Measurements from ENCODE around the gene ABHD17A.
"Not testable (repeated sequence)": the region's sequence is repeated elsewhere in the genome, so short reads cannot be mapped to it uniquely, and the experiment has no call there.

The ABHD17A gene

DNA sequence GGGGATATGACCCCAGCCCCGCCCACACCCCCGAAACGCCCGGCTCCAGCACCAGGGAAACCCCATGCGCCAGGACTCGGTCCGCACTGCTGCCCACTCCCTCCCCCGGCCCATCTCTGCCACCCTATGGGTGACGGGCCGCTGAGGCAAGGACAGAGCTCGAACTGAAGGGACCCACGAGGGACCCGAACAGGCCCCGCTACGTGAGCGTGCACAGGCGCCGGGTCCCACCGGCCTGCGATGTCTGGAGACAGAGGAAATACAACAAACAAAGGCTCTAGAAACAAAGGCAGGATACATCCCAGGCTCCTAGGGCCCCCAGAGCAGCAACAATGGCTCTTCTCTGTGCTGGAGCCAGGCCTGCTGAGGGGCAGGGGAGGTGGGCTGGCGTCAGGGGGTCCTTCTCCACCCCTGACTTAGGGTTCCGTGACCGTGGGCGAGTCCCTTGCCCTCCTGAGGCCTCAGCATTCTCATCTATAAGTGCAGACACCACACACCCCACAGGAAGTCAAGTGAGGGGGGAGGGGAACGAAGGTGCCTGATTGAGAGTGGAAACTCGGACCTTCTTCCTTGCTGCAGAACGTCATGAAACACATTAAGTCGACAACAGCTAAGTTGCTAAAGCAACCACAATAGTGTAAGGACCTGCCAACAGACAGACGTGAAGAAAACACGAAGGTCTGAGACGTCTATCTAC, 3.1 kb downstream of the ABHD17A start:
- in situ Hi-C loops (cut with MboI; ENCODE audit: low sequenced_read_pairs), result no loop called here
- H3K4me3 ChIP-seq, result no peak overlapping the region
- DNase-seq (ENCODE audit: low spot score in 2 of 2), result no peak
- no peaks in the 10 kb centered on the region for H3K9me3 ChIP-seq
- no peaks in the 10 kb centered on the region for H3K36me3 ChIP-seq (replicated peaks)
- peaks cover 7% of the 10 kb centered on the region for H3K4me1 ChIP-seq
- H3K27me3 ChIP-seq (ENCODE audit: low read depth), result no peaks in the 10 kb centered on the region

DNA sequence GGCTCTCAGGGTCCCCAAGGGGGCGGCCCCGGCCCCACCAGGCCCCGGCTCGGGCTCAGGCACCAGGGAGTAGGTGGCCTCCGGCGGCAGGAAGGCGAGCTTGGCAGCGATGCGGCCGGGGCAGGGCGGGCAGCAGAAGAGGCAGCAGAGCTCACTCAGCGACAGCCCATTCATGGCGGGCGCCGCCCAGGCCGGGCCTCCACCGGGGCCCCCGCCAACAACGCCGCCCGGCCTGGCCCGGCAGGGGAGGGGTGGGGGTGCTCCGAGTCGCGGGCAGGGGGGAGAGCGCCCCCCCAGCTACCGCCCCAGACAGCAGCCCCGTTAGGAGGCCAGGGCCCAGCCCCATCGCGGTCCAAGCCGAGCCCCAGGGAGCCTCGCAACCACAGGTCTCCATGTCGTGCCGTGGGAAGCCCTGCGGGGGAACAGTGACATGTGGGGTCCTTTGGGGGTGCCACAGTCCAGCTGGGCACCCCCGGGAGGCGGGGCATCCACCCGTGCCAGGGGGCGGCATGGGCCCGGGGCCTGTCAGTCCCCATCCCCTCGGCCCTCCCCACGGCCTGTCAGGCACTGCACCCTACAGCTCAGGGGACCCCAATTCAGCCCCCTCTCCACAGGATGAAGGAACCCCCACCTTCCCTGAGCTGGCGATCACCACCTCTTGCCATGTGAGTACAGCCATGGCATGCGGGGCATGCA, 3.8 kb downstream of the ABHD17A start:
- in situ Hi-C loops (cut with MboI; ENCODE audit: low sequenced_read_pairs); H3K4me1 ChIP-seq: not testable (repeated sequence)

GRCh38 chr19:1880611-1881392, 4.5 kb downstream of the ABHD17A start:
- peaks cover 12% of the 10 kb centered on the region for H3K4me1 ChIP-seq
- in situ Hi-C loops (cut with MboI; ENCODE audit: low sequenced_read_pairs), result no loop called here
- no peaks in the 10 kb centered on the region for H3K9me3 ChIP-seq
- no peaks in the 10 kb centered on the region for H3K36me3 ChIP-seq (replicated peaks)
- no peak overlapping the region for H3K4me3 ChIP-seq
- no peak for DNase-seq (ENCODE audit: low spot score in 2 of 2)
- no peaks in the 10 kb centered on the region for H3K27me3 ChIP-seq (ENCODE audit: low read depth)

More for the DNA sequence above, 3.8 kb downstream of the ABHD17A start:
- H3K4me3 ChIP-seq; H3K9me3 ChIP-seq; H3K27me3 ChIP-seq (ENCODE audit: low read depth); H3K36me3 ChIP-seq (replicated peaks); DNase-seq (ENCODE audit: low spot score in 2 of 2): not testable (repeated sequence)

DNA sequence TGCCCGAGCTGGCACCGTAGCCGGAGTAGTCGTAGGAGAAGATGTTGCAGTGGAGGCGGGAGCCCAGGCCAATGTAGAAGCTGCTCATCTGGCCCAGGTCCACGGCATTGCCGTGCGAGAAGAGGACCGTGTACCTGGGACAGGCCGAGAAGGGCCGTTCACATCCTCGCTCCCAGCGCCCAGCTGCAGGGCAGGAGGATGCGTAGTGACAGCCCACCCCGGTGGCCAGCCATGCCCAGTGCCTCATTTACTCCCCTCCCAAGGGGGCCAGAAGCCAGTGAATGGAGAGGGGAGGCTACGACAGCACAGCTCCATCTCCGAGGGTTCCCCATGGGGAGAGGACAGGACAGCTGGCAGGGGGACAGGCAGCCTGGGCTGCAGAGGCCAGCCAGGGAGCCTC, 5.3 kb downstream of the ABHD17A start:
- H3K4me3 ChIP-seq; in situ Hi-C loops (cut with MboI; ENCODE audit: low sequenced_read_pairs); H3K9me3 ChIP-seq; DNase-seq (ENCODE audit: low spot score in 2 of 2); H3K27me3 ChIP-seq (ENCODE audit: low read depth); H3K36me3 ChIP-seq (replicated peaks): not testable (repeated sequence)
- H3K4me1 ChIP-seq, result peaks cover 12% of the 10 kb centered on the region

- DNase-seq (ENCODE audit: low spot score in 2 of 2); H3K4me3 ChIP-seq; H3K9me3 ChIP-seq; in situ Hi-C loops (cut with MboI; ENCODE audit: low sequenced_read_pairs); H3K27me3 ChIP-seq (ENCODE audit: low read depth); H3K36me3 ChIP-seq (replicated peaks): not testable (repeated sequence)
- peaks cover 14% of the 10 kb centered on the region for H3K4me1 ChIP-seq
Observed at GRCh38 chr19:1878583-1878982, 6.7 kb downstream of the ABHD17A start.

DNA sequence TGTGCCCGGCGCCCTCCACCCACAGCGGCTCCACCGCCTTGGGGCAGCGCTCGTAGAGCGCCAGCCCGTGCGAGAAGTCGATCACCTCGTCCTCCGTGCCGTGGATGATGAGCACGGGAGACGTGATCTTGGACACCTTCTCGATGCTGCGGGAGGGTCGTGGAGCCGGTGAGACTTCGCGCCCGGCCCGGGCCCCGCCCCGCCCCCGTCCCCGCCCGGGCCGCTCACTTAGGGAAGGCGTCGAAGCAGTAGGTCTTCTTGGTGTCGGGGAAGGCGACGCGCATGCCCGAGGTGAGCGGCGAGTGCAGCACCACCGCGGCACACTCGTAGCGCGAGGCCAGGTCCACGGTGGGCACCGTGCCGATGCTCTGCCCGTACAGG, 8.0 kb downstream of the ABHD17A start:
- H3K27me3 ChIP-seq (ENCODE audit: low read depth); H3K36me3 ChIP-seq (replicated peaks); H3K4me3 ChIP-seq; DNase-seq (ENCODE audit: low spot score in 2 of 2); in situ Hi-C loops (cut with MboI; ENCODE audit: low sequenced_read_pairs); H3K9me3 ChIP-seq: not testable (repeated sequence)
- peaks cover 16% of the 10 kb centered on the region for H3K4me1 ChIP-seq

- in situ Hi-C loops (cut with MboI; ENCODE audit: low sequenced_read_pairs); H3K36me3 ChIP-seq (replicated peaks); DNase-seq (ENCODE audit: low spot score in 2 of 2); H3K27me3 ChIP-seq (ENCODE audit: low read depth); H3K9me3 ChIP-seq: not testable (repeated sequence)
- peak overlapping the region; percentile 95 for H3K4me3 ChIP-seq
- peaks cover 16% of the 10 kb centered on the region for H3K4me1 ChIP-seq
Observed at GRCh38 chr19:1876496-1877279, 8.6 kb downstream of the ABHD17A start.

DNA sequence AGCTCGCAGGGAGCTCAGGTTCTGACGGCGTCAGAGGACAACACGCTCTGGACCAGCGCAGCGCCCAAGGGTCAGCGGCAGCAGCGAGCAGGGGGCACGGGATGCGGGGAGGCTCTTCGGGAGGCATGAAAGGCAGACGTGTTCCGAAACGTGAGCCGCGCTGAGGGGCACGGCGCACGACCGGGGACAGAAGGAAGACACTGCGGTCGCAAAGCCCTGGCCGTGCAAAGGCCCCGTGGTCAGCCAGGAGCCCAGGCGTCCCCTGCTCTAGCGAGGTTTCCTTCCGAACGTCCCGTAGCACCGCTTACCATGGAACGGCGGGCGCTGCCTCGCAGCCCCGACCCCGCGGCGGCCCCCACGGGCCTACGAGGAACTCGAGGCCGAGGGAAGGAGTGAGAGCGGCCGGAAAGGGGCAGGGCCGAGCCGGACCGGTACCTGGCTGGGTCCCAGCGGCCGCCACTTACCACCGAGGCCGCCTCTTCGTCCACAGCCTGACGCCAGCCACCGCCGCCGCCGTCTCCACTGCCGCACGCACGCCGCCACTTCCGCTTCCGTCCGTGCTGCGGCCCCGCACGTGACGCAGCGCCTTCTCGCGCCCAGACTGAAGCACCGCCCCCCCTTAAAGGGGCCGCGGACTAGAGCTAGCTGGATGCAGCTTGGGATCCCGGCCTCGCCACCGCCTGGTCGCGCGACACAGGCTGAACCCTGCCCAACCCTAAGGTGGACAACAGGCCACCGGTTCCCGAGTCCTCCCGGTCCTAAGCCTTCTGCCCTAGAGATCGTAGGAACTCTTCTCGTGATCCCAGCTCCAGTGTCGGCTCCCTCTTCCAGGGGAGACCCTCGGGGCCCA, 9.4 kb downstream of the ABHD17A start:
- Histone ChIP-seq H3K9me3 (no peaks in the 10 kb centered on the region), H3K36me3 (replicated peaks) (peaks cover 9% of the 10 kb centered on the region), H3K27me3 (ENCODE audit: low read depth) (no peaks in the 10 kb centered on the region), H3K4me1 (peaks cover 16% of the 10 kb centered on the region), H3K4me3 (peak overlapping the region; percentile 95)
- in situ Hi-C loops (cut with MboI; ENCODE audit: low sequenced_read_pairs), result no loop called here
- peak; percentile 86 to 94 for DNase-seq (ENCODE audit: low spot score in 2 of 2)

GRCh38 chr19:1875265-1875645, 10.0 kb downstream of the ABHD17A start:
- H3K9me3 ChIP-seq; H3K27me3 ChIP-seq (ENCODE audit: low read depth); in situ Hi-C loops (cut with MboI; ENCODE audit: low sequenced_read_pairs); DNase-seq (ENCODE audit: low spot score in 2 of 2); H3K36me3 ChIP-seq (replicated peaks): not testable (repeated sequence)
- H3K4me1 ChIP-seq, result peaks cover 16% of the 10 kb centered on the region
- peak overlapping the region; percentile 95 for H3K4me3 ChIP-seq

DNA sequence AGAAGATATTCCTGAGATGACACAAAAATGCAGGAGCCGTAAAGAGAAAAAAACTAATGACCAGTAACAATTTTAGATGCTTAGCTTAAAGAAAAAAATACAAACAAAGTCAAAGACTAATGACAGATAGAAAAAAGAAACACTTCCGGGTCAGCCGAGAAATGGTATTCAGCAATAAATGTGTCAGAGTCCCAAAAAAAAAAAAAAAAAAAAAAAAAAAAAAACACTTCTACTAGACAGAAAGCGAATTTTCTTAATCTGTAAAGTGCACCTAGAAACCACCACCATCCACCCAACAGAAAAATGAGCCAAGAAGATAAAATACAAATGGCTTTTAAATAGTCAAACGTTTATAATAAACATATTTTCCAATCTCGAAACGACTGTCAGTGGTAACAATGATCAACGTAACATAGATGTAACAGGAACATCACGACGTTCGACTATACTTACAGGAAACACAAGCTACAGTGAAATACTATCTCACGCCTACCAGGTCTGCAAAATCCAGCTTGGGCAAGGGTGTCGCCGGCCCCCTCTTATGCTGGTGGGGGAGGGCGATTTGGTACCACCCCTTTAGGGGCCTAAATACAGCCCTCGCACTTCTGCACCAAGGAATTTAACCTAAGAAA, 10.6 kb downstream of the ABHD17A start:
- Histone ChIP-seq H3K36me3 (replicated peaks) (peaks cover 9% of the 10 kb centered on the region), H3K9me3 (no peaks in the 10 kb centered on the region), H3K4me3 (peak overlapping the region; percentile 95), H3K27me3 (ENCODE audit: low read depth) (no peaks in the 10 kb centered on the region), H3K4me1 (peaks cover 16% of the 10 kb centered on the region)
- DNase-seq (ENCODE audit: low spot score in 2 of 2), result peak in 1 of 2 experiments; percentile 46
- in situ Hi-C loops (cut with MboI; ENCODE audit: low sequenced_read_pairs), result no loop called here

GRCh38 chr19:1873524-1874473, 11.5 kb downstream of the ABHD17A start:
- H3K9me3 ChIP-seq, result no peaks in the 10 kb centered on the region
- peaks cover 16% of the 10 kb centered on the region for H3K4me1 ChIP-seq
- H3K4me3 ChIP-seq, result peak overlapping the region; percentile 95
- H3K27me3 ChIP-seq (ENCODE audit: low read depth), result no peaks in the 10 kb centered on the region
- in situ Hi-C loops (cut with MboI; ENCODE audit: low sequenced_read_pairs), result no loop called here
- peak in 1 of 2 experiments; percentile 50 for DNase-seq (ENCODE audit: low spot score in 2 of 2)
- H3K36me3 ChIP-seq (replicated peaks), result peaks cover 9% of the 10 kb centered on the region
